Dedifferentiated amniotic fluid mesenchymal stem cell (primary cell): ENCODE results near the gene FHL2.

Experiments
- DNase-seq: peaks from one replicate; pipeline ENCODE4 v3.0.0-alpha.2; 2016; ENCODE audit errors: extremely low spot score

Gene FHL2

DNA sequence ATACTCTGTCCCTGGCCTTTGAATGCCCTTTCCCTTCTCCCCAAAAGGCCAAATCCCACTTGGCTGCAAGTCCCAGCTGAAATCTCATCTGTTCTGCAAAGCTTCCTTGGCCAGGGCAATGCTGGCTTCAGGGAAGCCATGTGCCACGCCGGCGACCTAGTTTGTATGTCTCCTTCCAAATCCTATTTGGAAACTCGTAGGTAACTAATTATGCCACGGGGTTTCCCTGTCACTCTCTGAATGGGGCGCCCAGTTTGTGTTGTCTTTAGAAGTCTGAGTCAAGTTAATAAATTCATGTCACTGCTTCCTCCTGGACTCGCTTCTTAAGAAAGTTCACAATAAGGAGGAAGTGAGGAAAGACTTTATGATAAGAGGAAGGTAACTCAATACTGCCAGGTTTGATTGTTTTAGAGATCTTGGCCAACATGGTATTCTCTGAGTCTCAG, 19.1 kb downstream of the FHL2 start:
- DNase-seq, result no peak

DNA sequence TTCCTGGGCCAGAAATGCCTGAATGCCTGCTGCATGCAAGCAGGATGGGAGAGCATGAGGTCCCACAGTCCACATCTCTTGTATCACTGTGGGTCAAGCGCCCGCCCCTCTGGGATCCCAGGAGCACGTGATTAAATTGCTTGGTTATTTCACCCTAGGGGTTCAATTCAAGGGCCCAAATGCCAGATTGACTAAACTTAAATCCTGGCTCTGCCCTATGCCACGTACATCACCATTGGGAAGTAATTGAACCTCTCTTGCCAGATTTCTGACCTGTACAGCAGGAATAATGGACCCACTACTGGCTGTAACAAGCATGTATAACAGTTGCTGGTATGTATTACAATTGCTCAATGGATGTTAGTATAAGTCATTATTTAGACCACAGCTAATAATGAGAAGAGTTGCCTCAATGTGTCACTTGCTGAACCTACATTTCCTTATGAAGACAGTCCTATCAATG, 19.9 kb downstream of the FHL2 start:
- no peak for DNase-seq

DNA sequence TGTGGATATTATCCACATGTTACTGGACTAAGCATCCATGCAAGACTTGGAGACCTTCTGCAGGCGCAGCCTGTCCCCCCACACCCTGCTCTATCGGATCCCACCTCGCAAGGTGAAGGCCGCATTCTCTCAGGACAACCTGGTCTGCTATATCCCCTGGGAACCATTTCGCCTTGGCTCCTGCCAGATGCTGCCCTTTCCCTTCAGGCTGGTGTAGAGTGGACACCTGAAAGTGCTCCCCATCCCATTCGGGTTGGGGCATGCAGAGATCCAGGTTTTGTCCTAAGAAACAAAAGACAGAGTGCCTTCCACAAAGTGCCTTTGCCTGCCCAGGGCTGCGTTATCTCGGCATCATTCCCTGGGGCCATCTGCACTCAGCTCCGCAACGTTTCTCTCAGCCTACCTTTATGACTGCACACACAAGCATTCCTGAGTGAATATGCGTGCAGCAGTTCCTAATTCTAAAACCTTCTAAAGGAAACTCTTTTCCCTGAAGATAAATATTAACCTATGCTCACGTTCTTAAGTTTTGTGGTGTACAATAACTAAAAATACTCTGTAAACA, 20.5 kb downstream of the FHL2 start:
- no peak for DNase-seq

GRCh38 chr2:105377871-105378270, 21.0 kb downstream of the FHL2 start:
- no peak for DNase-seq

- DNase-seq, result no peak
Observed at GRCh38 chr2:105376789-105377240, 22.0 kb downstream of the FHL2 start.

DNA sequence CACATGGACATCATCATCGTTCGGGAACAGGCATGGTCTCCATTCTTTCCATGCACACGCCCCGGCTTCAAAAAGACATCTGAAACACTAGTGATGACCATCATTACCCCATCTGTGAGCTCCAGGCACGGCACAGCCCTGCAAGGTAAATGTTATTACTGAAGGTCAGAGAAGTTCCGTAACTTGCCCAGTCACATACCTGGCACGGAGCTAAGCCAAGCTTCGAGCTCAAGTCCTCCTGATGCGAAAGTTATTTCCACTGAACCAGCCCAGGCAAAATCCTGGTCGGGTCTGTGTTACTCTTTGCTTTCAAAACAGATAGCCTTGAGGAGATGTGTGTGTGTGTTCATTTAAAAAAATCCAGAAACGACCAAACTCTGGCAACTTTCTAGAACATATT, 22.8 kb downstream of the FHL2 start:
- no peak for DNase-seq

GRCh38 chr2:105375001-105375561, 23.8 kb downstream of the FHL2 start:
- no peak for DNase-seq

GRCh38 chr2:105373895-105374401, 24.9 kb downstream of the FHL2 start:
- no peak for DNase-seq

- DNase-seq, result no peak
Observed at GRCh38 chr2:105373344-105373781, 25.5 kb downstream of the FHL2 start.

GRCh38 chr2:105371810-105372209, 27.0 kb downstream of the FHL2 start:
- no peak for DNase-seq

DNA sequence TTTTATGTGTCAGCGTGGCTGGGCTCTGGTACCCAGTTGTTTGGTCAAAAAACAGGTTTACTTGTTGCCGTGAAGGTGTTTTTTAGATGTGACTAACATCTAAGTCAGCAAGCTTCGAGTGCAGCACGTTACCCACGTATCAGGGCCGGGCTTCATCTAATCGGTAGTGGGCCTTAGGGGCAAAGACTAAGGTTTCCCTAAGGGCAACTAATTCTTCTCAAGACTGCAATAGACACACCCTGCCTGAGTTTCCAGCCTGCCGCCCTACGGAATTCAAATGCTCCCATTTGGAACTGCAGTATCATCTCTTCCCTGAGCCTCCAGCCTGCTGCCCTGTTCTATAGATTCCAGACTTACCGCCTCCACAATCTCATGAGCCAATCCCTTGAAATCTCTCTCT, 27.7 kb downstream of the FHL2 start:
- DNase-seq, result no peak

DNA sequence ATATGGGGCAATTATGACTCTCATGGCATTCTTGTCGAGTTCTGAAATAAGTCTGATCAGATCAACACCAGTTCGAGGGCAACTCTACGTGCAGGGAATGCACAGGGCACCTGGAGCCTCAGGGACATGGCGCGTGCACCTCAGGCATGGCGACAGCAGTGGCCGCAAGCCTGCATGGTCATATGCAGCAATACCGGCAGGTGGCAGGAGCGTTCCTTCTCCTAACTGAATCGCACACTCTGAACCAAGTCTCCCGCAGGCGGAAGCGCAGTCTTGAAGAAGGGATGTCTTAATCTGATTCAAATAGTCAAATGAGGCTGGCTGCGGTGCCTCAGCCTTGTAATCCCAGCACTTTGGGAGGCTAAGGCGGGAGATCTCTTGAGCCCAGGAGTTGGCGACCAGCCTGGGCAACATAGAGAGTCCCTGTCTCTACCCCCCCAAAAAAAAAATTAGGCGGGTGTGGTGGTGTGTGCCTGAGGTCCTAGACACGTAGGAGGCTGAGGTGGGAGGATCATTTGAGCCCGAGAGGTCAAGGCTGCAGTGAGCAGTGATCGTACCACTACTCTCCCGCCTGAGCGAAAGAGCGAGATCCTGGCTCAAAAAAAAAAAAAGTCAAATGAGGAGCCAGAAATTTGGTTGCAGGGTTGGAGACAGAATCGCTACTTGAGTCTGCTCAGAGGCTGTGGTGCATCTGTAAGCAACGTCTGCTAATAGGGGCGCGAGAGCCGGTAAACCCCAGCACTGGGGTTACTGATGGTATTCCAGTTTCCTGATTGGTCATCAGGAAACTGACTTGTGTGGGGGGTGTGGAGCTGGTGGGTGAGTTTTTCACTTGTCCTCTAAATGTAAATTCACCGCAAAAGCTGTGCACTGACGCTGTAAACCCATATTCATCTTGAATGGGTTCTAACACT, 28.8 kb downstream of the FHL2 start:
- peak; percentile 82 for DNase-seq

DNA sequence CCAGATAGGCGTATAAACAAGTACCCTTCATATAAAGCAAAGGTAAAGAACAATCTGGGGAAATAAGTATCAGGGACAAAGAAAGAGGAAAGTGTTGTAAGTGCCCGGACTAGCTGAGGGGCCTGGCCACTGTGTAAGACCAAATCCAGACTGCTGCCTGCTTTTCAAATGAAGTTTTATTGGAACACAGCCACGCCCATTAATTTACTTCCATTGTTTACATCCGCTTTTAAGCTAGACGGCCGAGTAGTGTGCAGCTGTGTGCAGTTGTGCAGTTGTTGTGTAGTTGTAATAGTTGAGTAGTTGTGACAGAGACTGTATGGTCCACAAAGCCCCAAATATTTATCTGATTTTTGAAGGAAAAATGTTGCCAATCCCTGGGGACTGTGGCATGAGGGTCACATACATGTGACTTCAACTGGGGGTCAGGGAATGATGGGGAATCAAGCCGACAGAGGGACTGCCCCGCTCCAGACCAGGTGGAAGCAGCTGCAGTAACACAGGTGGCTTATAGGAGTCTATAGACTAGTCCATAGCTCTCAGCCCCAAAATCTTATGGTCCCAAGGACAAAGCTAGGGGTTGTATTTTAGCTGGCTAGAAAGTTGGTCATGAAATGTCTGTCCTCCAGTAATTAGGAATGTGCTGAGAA, 30.0 kb downstream of the FHL2 start:
- no peak for DNase-seq

- DNase-seq, result no peak
Observed at GRCh38 chr2:105365206-105365605, 33.6 kb downstream of the FHL2 start.

- DNase-seq, result no peak
Observed at GRCh38 chr2:105364436-105365139, 34.3 kb downstream of the FHL2 start.

DNA sequence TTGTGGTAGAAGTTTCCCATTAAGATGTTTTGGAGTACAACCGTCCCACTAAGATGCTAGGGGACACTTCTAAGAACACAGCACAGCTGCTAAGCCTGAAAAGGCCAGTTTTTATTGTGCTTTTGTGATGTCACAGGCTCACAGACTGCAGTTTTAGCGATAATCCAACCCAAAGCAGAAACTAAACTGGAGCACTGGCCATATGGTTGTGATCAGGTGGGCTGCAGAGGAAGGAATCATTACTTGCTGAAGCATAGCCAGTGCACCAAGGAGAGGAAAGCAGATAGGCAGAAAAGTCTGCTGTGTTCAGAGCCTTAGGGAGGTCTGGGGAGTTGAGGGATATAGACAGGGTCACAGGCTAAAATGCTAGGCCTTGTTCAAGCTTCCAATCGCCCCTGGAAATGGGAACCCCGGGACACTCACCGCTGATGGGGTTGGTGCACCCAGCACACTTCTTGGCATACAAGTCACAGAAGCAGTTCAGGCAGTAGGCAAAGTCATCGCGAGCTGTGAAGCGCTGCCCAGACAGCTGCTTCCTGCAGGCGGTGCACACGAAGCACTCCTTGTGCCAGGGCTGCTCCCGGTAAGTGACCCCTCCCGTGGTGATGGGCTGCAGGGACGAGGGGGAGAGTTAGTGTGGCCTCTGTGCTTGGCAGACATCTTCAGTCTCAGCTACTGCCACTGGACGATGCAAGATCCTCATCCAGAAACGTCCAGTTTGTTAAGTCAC, 35.8 kb downstream of the FHL2 start:
- DNase-seq, result no peak

GRCh38 chr2:105361102-105361889, 37.6 kb downstream of the FHL2 start:
- no peak for DNase-seq

GRCh38 chr2:105358593-105358992, 40.3 kb downstream of the FHL2 start:
- no peak for DNase-seq

GRCh38 chr2:105357122-105357521, 41.7 kb downstream of the FHL2 start:
- DNase-seq, result no peak
